HG03039 (cell line): ENCODE results near the gene VRTN.
"Not testable (repeated sequence)": the region's sequence is repeated elsewhere in the genome, so short reads cannot be mapped to it uniquely, and the experiment has no call there.

Experiments used
- ATAC-seq: cut with Tn5 transposase; IDR thresholded peaks from one replicate; pipeline ENCODE4 v1.9.1; 2021; ENCODE audit warnings: mild to moderate bottlenecking, moderate library complexity; ENCODE audit not compliant: unreplicated experiment

VRTN gene

GRCh38 chr14:74348735-74349463, 628 bp downstream of the VRTN start:
- ATAC-seq: no peak

- ATAC-seq: no peak
Observed at GRCh38 chr14:74349757-74350156, 1.5 kb downstream of the VRTN start.

- ATAC-seq: no peak
Observed at GRCh38 chr14:74350211-74350927, 2.1 kb downstream of the VRTN start.

- ATAC-seq: no peak
Observed at GRCh38 chr14:74350928-74351323, 2.7 kb downstream of the VRTN start.

GRCh38 chr14:74356892-74357575, 8.8 kb downstream of the VRTN start:
- no peak for ATAC-seq

- ATAC-seq: no peak
Observed at GRCh38 chr14:74357585-74357984, 9.3 kb downstream of the VRTN start.

- no peak for ATAC-seq
Observed at GRCh38 chr14:74358176-74358829, 10.0 kb downstream of the VRTN start.

GRCh38 chr14:74360163-74360562, 11.9 kb downstream of the VRTN start:
- no peak for ATAC-seq

GRCh38 chr14:74362361-74362915, 14.2 kb downstream of the VRTN start:
- no peak for ATAC-seq

- ATAC-seq: no peak
Observed at GRCh38 chr14:74364271-74364880, 16.1 kb downstream of the VRTN start.

GRCh38 chr14:74368026-74368425, 19.8 kb downstream of the VRTN start:
- no peak for ATAC-seq

GRCh38 chr14:74368441-74368840, 20.2 kb downstream of the VRTN start:
- no peak for ATAC-seq

- no peak for ATAC-seq
Observed at GRCh38 chr14:74377976-74378690, 29.9 kb downstream of the VRTN start.

GRCh38 chr14:74380172-74380571, 31.9 kb downstream of the VRTN start:
- ATAC-seq: no peak

- no peak for ATAC-seq
Observed at GRCh38 chr14:74380845-74381244, 32.6 kb downstream of the VRTN start.

- ATAC-seq: not testable (repeated sequence)
Observed at GRCh38 chr14:74381571-74381970, 33.3 kb downstream of the VRTN start.

GRCh38 chr14:74382231-74382630, 34.0 kb downstream of the VRTN start:
- ATAC-seq: no peak

GRCh38 chr14:74389980-74390379, 41.7 kb downstream of the VRTN start:
- no peak for ATAC-seq

GRCh38 chr14:74390505-74390904, 42.2 kb downstream of the VRTN start:
- not testable (repeated sequence) for ATAC-seq

- no peak for ATAC-seq
Observed at GRCh38 chr14:74391479-74391878, 43.2 kb downstream of the VRTN start.
